Mesendoderm (in vitro differentiated cells): ENCODE data around the gene AGRN.
"Not testable (repeated sequence)": the region's sequence is repeated elsewhere in the genome, so short reads cannot be mapped to it uniquely, and the experiment has no call there.

Source experiments
- DNase-seq: peaks from one replicate; pipeline ENCODE4 v3.0.0; 2013
- H2AK5ac ChIP-seq: 2 replicates; pipeline ENCODE4 v1.6.1; 2013; ENCODE audit warnings: low read length, inconsistent platforms
- H2BK120ac ChIP-seq: 2 replicates; pipeline ENCODE4 v1.6.1; 2013; ENCODE audit warnings: low read depth, mild to moderate bottlenecking, low read length, moderate library complexity, mixed read lengths
- H2BK15ac ChIP-seq: replicated peaks from 2 replicates; pipeline ENCODE4 v1.6.1; 2013; ENCODE audit warnings: low read depth, mild to moderate bottlenecking, moderate library complexity
- H2BK5ac ChIP-seq: 2 replicates; pipeline ENCODE4 v1.6.1; 2013; ENCODE audit warnings: low read length, inconsistent platforms
- H3K18ac ChIP-seq: 2 replicates; pipeline ENCODE4 v1.6.1; 2013; ENCODE audit warnings: mild to moderate bottlenecking, low read length, mixed read lengths
- H3K23ac ChIP-seq: one replicate; pipeline ENCODE4 v1.6.1; 2013; ENCODE audit warnings: low read length
- H3K27ac ChIP-seq: 2 replicates; pipeline ENCODE4 v1.5.1; 2013; ENCODE audit warnings: low read depth, mild to moderate bottlenecking, inconsistent platforms, low read length, moderate library complexity
- H3K27me3 ChIP-seq: 2 replicates; pipeline ENCODE4 v1.6.1; 2013; ENCODE audit warnings: low read length, control low read depth, mild to moderate bottlenecking, inconsistent platforms; ENCODE audit not compliant: insufficient read depth, poor library complexity
- H3K36me3 ChIP-seq: 2 replicates; pipeline ENCODE4 v1.6.1; 2013; ENCODE audit warnings: low read length, inconsistent platforms; ENCODE audit not compliant: control insufficient read depth, insufficient read depth
- H3K4ac ChIP-seq: one replicate; pipeline ENCODE4 v1.6.1; 2013; ENCODE audit warnings: low read depth, mild to moderate bottlenecking, low read length, moderate library complexity
- H3K4me1 ChIP-seq: 2 replicates; pipeline ENCODE4 v1.6.1; 2013; ENCODE audit warnings: low read depth, low read length, inconsistent platforms; ENCODE audit not compliant: control insufficient read depth
- H3K4me2 ChIP-seq: 2 replicates; pipeline ENCODE4 v1.6.1; 2013; ENCODE audit warnings: low read length
- H3K4me3 ChIP-seq: 2 replicates; pipeline ENCODE4 v1.5.1; 2013; ENCODE audit warnings: mild to moderate bottlenecking, low read length
- H3K56ac ChIP-seq: one replicate; pipeline ENCODE4 v1.6.1; 2013; ENCODE audit warnings: low read length
- H3K79me1 ChIP-seq: 2 replicates; pipeline ENCODE4 v1.6.1; 2013; ENCODE audit warnings: low read length, inconsistent platforms
- H3K79me2 ChIP-seq: 2 replicates; pipeline ENCODE4 v1.6.1; 2013; ENCODE audit warnings: mild to moderate bottlenecking, low read length; ENCODE audit not compliant: control insufficient read depth, insufficient read depth
- H3K9ac ChIP-seq: 2 replicates; pipeline ENCODE4 v1.6.1; 2013; ENCODE audit warnings: low read length, inconsistent platforms
- H4K5ac ChIP-seq: one replicate; pipeline ENCODE4 v1.6.1; 2013; ENCODE audit warnings: low read length
- H4K8ac ChIP-seq: one replicate; pipeline ENCODE4 v1.6.1; 2013; ENCODE audit warnings: low read depth, mild to moderate bottlenecking, control low read depth, low read length, moderate library complexity
- WGBS: extraction: QIAGEN DNeasy Blood & Tissue Kit; methylation state at CpG from one replicate; pipeline ENCODE4 v1.1.7; 2013; ENCODE audit warnings: low lambda C conversion rate, missing lambda C conversion rate; ENCODE audit not compliant: insufficient coverage; ENCODE audit errors: extremely low coverage; 5-methylcytosine and 5-hydroxymethylcytosine counted together

Gene AGRN

GRCh38 chr1:1065265-1065939 lies 45.5 kb downstream of the AGRN start:
- H3K56ac ChIP-seq: no peak overlapping the region
- no peak overlapping the region for H3K9ac ChIP-seq
- no peaks in the 10 kb centered on the region for H3K4me1 ChIP-seq
- no peak for DNase-seq
- no peak overlapping the region for H3K4me2 ChIP-seq
- no peak overlapping the region for H3K4me3 ChIP-seq
- no peak overlapping the region for H2BK5ac ChIP-seq
- H3K27me3 ChIP-seq: peaks cover 2% of the 10 kb centered on the region
- H4K8ac ChIP-seq: no peak overlapping the region
- H3K36me3 ChIP-seq: no peaks in the 10 kb centered on the region
- no peak overlapping the region for H2BK120ac ChIP-seq
- H2BK15ac ChIP-seq: no peak overlapping the region
- H3K4ac ChIP-seq: no peak overlapping the region
- no peak overlapping the region for H3K23ac ChIP-seq
- no peak overlapping the region for H2AK5ac ChIP-seq
- no peak overlapping the region for H3K27ac ChIP-seq
- no CpG with 5 or more reads among the region's 20 CpGs for WGBS
- H4K5ac ChIP-seq: no peak overlapping the region
- no peaks in the 10 kb centered on the region for H3K79me1 ChIP-seq
- H3K79me2 ChIP-seq: no peaks in the 10 kb centered on the region
- no peak overlapping the region for H3K18ac ChIP-seq

DNA sequence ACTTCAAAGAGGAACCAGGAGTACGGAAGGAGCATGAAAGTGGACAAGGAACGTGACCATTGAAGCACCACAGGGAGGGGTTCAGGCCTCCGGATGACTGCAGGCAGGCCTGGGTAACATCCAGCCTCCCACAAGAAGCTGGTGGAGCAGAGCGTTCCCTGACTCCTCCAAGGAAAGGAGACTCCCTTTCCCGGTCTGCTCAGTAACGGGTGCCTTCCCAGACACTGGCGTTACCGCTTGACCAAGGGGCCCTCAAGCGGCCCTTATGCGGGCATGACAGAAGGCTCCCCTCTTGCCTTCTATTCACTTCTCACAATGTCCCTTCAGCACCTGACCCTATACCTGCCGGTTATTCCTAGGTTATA lies 46.0 kb downstream of the AGRN start:
- H3K4me3 ChIP-seq, H3K79me2 ChIP-seq, H3K27me3 ChIP-seq, H3K56ac ChIP-seq, H3K36me3 ChIP-seq, H3K9ac ChIP-seq, DNase-seq, H2BK15ac ChIP-seq, H3K79me1 ChIP-seq, H2BK5ac ChIP-seq, H3K23ac ChIP-seq, H2BK120ac ChIP-seq, H3K27ac ChIP-seq, H2AK5ac ChIP-seq, H3K18ac ChIP-seq, H3K4me2 ChIP-seq, H4K5ac ChIP-seq, H3K4me1 ChIP-seq, H4K8ac ChIP-seq, H3K4ac ChIP-seq: not testable (repeated sequence)
- no CpG with 5 or more reads among the region's 11 CpGs for WGBS

- no peak overlapping the region for H3K4ac ChIP-seq
- no peak overlapping the region for H4K8ac ChIP-seq
- H3K27me3 ChIP-seq: no peaks in the 10 kb centered on the region
- no peak overlapping the region for H3K56ac ChIP-seq
- H2AK5ac ChIP-seq: no peak overlapping the region
- H3K9ac ChIP-seq: no peak overlapping the region
- no peak overlapping the region for H2BK5ac ChIP-seq
- no peak overlapping the region for H4K5ac ChIP-seq
- no peaks in the 10 kb centered on the region for H3K79me2 ChIP-seq
- no peak for DNase-seq
- no peak overlapping the region for H3K18ac ChIP-seq
- no peak overlapping the region for H2BK120ac ChIP-seq
- no peaks in the 10 kb centered on the region for H3K79me1 ChIP-seq
- H3K36me3 ChIP-seq: no peaks in the 10 kb centered on the region
- no peak overlapping the region for H3K27ac ChIP-seq
- H3K4me2 ChIP-seq: no peak overlapping the region
- no peaks in the 10 kb centered on the region for H3K4me1 ChIP-seq
- no peak overlapping the region for H2BK15ac ChIP-seq
- no peak overlapping the region for H3K4me3 ChIP-seq
- H3K23ac ChIP-seq: no peak overlapping the region
- WGBS: no CpG with 5 or more reads among the region's 27 CpGs
Observed at GRCh38 chr1:1066403-1067283, 46.7 kb downstream of the AGRN start.

GRCh38 chr1:1067284-1067859 lies 47.5 kb downstream of the AGRN start:
- no peaks in the 10 kb centered on the region for H3K27me3 ChIP-seq
- H3K4ac ChIP-seq: no peak overlapping the region
- no peak overlapping the region for H3K4me3 ChIP-seq
- no peak overlapping the region for H4K5ac ChIP-seq
- H3K4me1 ChIP-seq: no peaks in the 10 kb centered on the region
- H3K56ac ChIP-seq: no peak overlapping the region
- no peak overlapping the region for H3K27ac ChIP-seq
- H3K4me2 ChIP-seq: no peak overlapping the region
- DNase-seq: no peak
- no peak overlapping the region for H4K8ac ChIP-seq
- WGBS: no CpG with 5 or more reads among the region's 54 CpGs
- H2BK15ac ChIP-seq: no peak overlapping the region
- H2AK5ac ChIP-seq: no peak overlapping the region
- no peaks in the 10 kb centered on the region for H3K79me1 ChIP-seq
- no peak overlapping the region for H3K23ac ChIP-seq
- H3K18ac ChIP-seq: no peak overlapping the region
- no peak overlapping the region for H2BK120ac ChIP-seq
- H2BK5ac ChIP-seq: no peak overlapping the region
- no peaks in the 10 kb centered on the region for H3K36me3 ChIP-seq
- H3K79me2 ChIP-seq: no peaks in the 10 kb centered on the region
- no peak overlapping the region for H3K9ac ChIP-seq

DNA sequence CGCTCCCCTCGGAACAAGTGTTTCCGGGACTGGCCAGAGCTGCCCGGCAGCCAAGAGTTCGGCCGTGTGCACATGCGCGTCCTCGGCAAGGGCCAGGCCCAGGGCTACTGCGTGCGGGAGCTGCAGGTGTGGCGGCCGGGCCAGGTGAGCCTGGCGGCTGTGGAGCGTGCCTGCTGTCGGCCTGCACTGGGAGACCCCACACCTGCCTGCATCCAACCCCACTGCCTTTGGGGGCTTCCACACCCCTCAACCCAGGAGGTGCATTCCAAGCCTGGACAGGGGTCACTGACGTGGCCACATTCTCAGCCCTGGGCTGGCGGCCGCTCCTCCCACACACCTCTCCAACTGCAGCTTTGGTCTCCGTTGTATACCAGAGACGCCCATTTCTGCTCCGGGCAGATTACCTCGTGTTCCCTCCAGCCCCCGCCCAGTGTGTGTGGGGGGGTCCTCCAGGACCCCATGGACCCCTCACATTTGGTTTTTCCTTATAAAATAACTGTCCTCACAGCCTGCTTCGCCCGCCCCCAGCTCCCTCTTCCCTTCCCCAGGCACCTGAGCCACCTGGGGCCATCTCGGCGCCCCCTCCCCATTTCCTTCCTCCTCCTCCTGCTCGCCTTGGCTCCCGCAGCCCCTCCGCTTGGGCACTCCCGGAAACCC lies 48.1 kb downstream of the AGRN start:
- no peak overlapping the region for H4K8ac ChIP-seq
- H3K9ac ChIP-seq: no peak overlapping the region
- no peak overlapping the region for H3K4me2 ChIP-seq
- H3K23ac ChIP-seq: no peak overlapping the region
- H3K18ac ChIP-seq: no peak overlapping the region
- no peak for DNase-seq
- no peak overlapping the region for H2AK5ac ChIP-seq
- no peaks in the 10 kb centered on the region for H3K27me3 ChIP-seq
- H3K36me3 ChIP-seq: no peaks in the 10 kb centered on the region
- no peaks in the 10 kb centered on the region for H3K79me1 ChIP-seq
- no peak overlapping the region for H3K4me3 ChIP-seq
- H3K27ac ChIP-seq: no peak overlapping the region
- H3K4me1 ChIP-seq: no peaks in the 10 kb centered on the region
- H2BK120ac ChIP-seq: no peak overlapping the region
- no peaks in the 10 kb centered on the region for H3K79me2 ChIP-seq
- H2BK5ac ChIP-seq: no peak overlapping the region
- no peak overlapping the region for H3K56ac ChIP-seq
- H2BK15ac ChIP-seq: no peak overlapping the region
- no peak overlapping the region for H3K4ac ChIP-seq
- no CpG with 5 or more reads among the region's 32 CpGs for WGBS
- H4K5ac ChIP-seq: no peak overlapping the region
